H9 (cell line): ENCODE results near the gene MAP3K19. TPM values are rescaled to one million over a fixed set of nuclear protein-coding genes. Genes with fewer than 3 reads are reported as not detected.

Experiments
- DNase-seq: peaks from one replicate; pipeline ENCODE4 v3.0.0-alpha.2; 2017
- H2AFZ ChIP-seq: one replicate; pipeline ENCODE4 v1.6.1; 2013; ENCODE audit warnings: mild to moderate bottlenecking, low read length, control low read depth, moderate library complexity
- H2AK5ac ChIP-seq: 2 replicates; pipeline ENCODE4 v1.6.1; 2013; ENCODE audit warnings: low read length, control low read depth, mixed read lengths; ENCODE audit not compliant: insufficient read length
- H2BK120ac ChIP-seq: one replicate; pipeline ENCODE4 v1.6.1; 2013; ENCODE audit warnings: low read depth, mild to moderate bottlenecking, low read length, control low read depth, inconsistent platforms; ENCODE audit not compliant: poor library complexity, severe bottlenecking
- H2BK12ac ChIP-seq: 2 replicates; pipeline ENCODE4 v1.6.1; 2013; ENCODE audit warnings: low read length, control low read depth, mixed read lengths, low read depth; ENCODE audit not compliant: insufficient read length
- H2BK15ac ChIP-seq: 2 replicates; pipeline ENCODE4 v1.6.1; 2013; ENCODE audit warnings: low read depth, low read length, control low read depth
- H2BK20ac ChIP-seq: one replicate; pipeline ENCODE4 v1.6.1; 2013; ENCODE audit warnings: low read depth, mild to moderate bottlenecking, low read length, control low read depth, inconsistent platforms; ENCODE audit not compliant: poor library complexity, severe bottlenecking
- H2BK5ac ChIP-seq: 2 replicates; pipeline ENCODE4 v1.6.1; 2013; ENCODE audit warnings: low read length, control low read depth, mixed read lengths; ENCODE audit not compliant: insufficient read length
- H3K14ac ChIP-seq: 2 replicates; pipeline ENCODE4 v1.6.1; 2013; ENCODE audit warnings: low read length, control low read depth; ENCODE audit not compliant: insufficient read depth
- H3K18ac ChIP-seq: 2 replicates; pipeline ENCODE4 v1.6.1; 2013; ENCODE audit warnings: low read depth, mild to moderate bottlenecking, mixed read lengths, low read length, control low read depth; ENCODE audit not compliant: insufficient read length
- H3K23ac ChIP-seq: 2 replicates; pipeline ENCODE4 v1.6.1; 2013; ENCODE audit warnings: low read length, control low read depth, mixed read lengths, low read depth; ENCODE audit not compliant: insufficient read length
- H3K23me2 ChIP-seq: 2 replicates; pipeline ENCODE4 v1.6.1; 2013; ENCODE audit warnings: low read depth, mild to moderate bottlenecking, mixed read lengths, low read length, control low read depth; ENCODE audit not compliant: insufficient read length, poor library complexity, severe bottlenecking
- H3K27ac ChIP-seq: 2 replicates; pipeline ENCODE4 v1.5.1; 2013; ENCODE audit warnings: low read length, control low read depth, mixed read lengths, low read depth; ENCODE audit not compliant: insufficient read length
- H3K27me3 ChIP-seq: 2 replicates; pipeline ENCODE4 v1.6.1; 2013; ENCODE audit warnings: low read length, control low read depth, inconsistent platforms; ENCODE audit not compliant: insufficient read depth
- H3K4ac ChIP-seq: 2 replicates; pipeline ENCODE4 v1.6.1; 2013; ENCODE audit warnings: low read depth, mild to moderate bottlenecking, control low read depth, inconsistent platforms, low read length, moderate library complexity
- H3K4me1 ChIP-seq: 2 replicates; pipeline ENCODE4 v1.6.1; 2013; ENCODE audit warnings: low read length, control low read depth, inconsistent platforms; ENCODE audit not compliant: insufficient read depth
- H3K4me2 ChIP-seq: 2 replicates; pipeline ENCODE4 v1.6.1; 2013; ENCODE audit warnings: low read length, control low read depth, mixed read lengths; ENCODE audit not compliant: insufficient read length, insufficient read depth
- H3K56ac ChIP-seq: 2 replicates; pipeline ENCODE4 v1.6.1; 2013; ENCODE audit warnings: low read depth, mild to moderate bottlenecking, mixed read lengths, low read length, control low read depth; ENCODE audit not compliant: insufficient read length
- H3K79me1 ChIP-seq: 2 replicates; pipeline ENCODE4 v1.6.1; 2013; ENCODE audit warnings: low read depth, mild to moderate bottlenecking, moderate library complexity, low read length, control low read depth, inconsistent platforms; ENCODE audit not compliant: insufficient read depth, poor library complexity, severe bottlenecking
- H3K79me2 ChIP-seq: 2 replicates; pipeline ENCODE4 v1.6.1; 2013; ENCODE audit warnings: low read length, control low read depth, inconsistent platforms; ENCODE audit not compliant: insufficient read depth
- H3K9ac ChIP-seq: 2 replicates; pipeline ENCODE4 v1.6.1; 2013; ENCODE audit warnings: low read length, control low read depth, mixed read lengths; ENCODE audit not compliant: insufficient read length; ENCODE audit errors: extremely low read depth
- H3K9me3 ChIP-seq: one replicate; pipeline ENCODE4 v1.6.1; 2013; ENCODE audit warnings: low read depth, low read length, inconsistent platforms; ENCODE audit not compliant: control insufficient read depth
- H3T11ph ChIP-seq: one replicate; pipeline ENCODE4 v1.6.1; 2013; ENCODE audit warnings: mild to moderate bottlenecking, low read length, control low read depth, inconsistent platforms
- H4K20me1 ChIP-seq: one replicate; pipeline ENCODE4 v1.6.1; 2013; ENCODE audit not compliant: control insufficient read depth, insufficient read length, insufficient read depth
- H4K5ac ChIP-seq: 2 replicates; pipeline ENCODE4 v1.6.1; 2013; ENCODE audit warnings: low read depth, mild to moderate bottlenecking, mixed read lengths, low read length, control low read depth; ENCODE audit not compliant: insufficient read length
- H4K8ac ChIP-seq: replicated peaks from 2 replicates; pipeline ENCODE4 v1.6.1; 2013; ENCODE audit warnings: low read length, control low read depth, mixed read lengths, low read depth; ENCODE audit not compliant: insufficient read length
- H4K91ac ChIP-seq: 2 replicates; pipeline ENCODE4 v1.6.1; 2013; ENCODE audit warnings: low read depth, mild to moderate bottlenecking, moderate library complexity, mixed read lengths, low read length, control low read depth; ENCODE audit not compliant: insufficient read length
- H3K27ac Mint-ChIP-seq, 3 experiments: 2 replicates in 2 of 3; 3 replicates in 1 of 3; pipeline ENCODE4 v1.8.0; 2020 to 2021; ENCODE audit warnings: mixed read lengths in 3 of 3, mild to moderate bottlenecking in 1 of 3, moderate library complexity in 1 of 3
- H3K27me3 Mint-ChIP-seq: 2 replicates; pipeline ENCODE4 v1.8.0; 2021; ENCODE audit warnings: low read depth, mild to moderate bottlenecking, moderate library complexity, mixed read lengths
- H3K36me3 Mint-ChIP-seq, 3 experiments: 2 replicates in 2 of 3; 3 replicates in 1 of 3; pipeline ENCODE4 v1.8.0; 2020 to 2021; ENCODE audit warnings: low read depth in 3 of 3, mixed read lengths in 3 of 3; ENCODE audit not compliant: insufficient read depth in 1 of 3
- H3K4me1 Mint-ChIP-seq, 2 experiments: 2 replicates each; pipeline ENCODE4 v1.8.0; 2020; ENCODE audit warnings: mixed read lengths in 2 of 2
- H3K4me3 Mint-ChIP-seq, 2 experiments: 2 replicates in 1 of 2; 3 replicates in 1 of 2; pipeline ENCODE4 v1.8.0; 2020 to 2021; ENCODE audit warnings: mild to moderate bottlenecking in 2 of 2, mixed read lengths in 2 of 2, moderate library complexity in 1 of 2
- H3K9me3 Mint-ChIP-seq, 2 experiments: 2 replicates in 1 of 2; 3 replicates in 1 of 2; pipeline ENCODE4 v1.8.0; 2020; ENCODE audit warnings: mild to moderate bottlenecking in 2 of 2, mixed read lengths in 2 of 2, moderate library complexity in 1 of 2
- WGBS: extraction: QIAGEN DNeasy Blood & Tissue Kit; methylation state at CpG from one replicate; pipeline ENCODE4 v1.1.7; 2013; ENCODE audit warnings: missing lambda C conversion rate, low lambda C conversion rate, mixed read lengths; ENCODE audit not compliant: insufficient read length; ENCODE audit errors: extremely low coverage; 5-methylcytosine and 5-hydroxymethylcytosine counted together
- total RNA-seq: library from RNA; stranded (reverse); gene quantifications from 2 replicates; pipeline ENCODE4 v1.2.1, GENCODE V29; 2021
- TF ChIP-seq, protein P1 (sequence below): fragments of 200-600 bp; sonication (generic); conservative IDR thresholded peaks from 3 replicates; pipeline ENCODE4 v1.8.0; 2021; ENCODE audit warnings: antibody characterized with exemption, mild to moderate bottlenecking

Gene MAP3K19
- total RNA-seq, 1 experiment from 2014 or later = not detected

DNA sequence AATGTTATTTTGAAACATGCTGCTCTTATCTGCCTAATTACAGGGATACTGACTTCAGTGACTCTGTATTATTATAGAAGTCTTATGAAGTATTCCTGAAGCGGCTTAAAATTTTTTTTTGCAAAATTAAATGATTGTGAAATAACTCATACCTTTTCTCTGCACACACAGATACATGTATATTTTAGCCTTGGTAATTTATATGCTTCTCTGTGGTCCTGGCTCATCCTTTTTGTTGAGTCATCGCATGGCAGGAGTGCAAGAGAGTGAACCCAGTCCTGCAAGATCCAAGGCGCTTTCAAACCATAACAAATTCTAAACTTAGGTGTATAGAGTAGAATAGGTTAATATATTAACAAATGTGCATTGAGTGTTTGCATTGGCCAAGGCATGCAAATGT is 120.1 kb downstream of the MAP3K19 start:
- Histone ChIP-seq H3K4me1 (peaks cover 3% of the 10 kb centered on the region; the same call in 1 of the 2 replicates), H3K27me3 (no peaks in the 10 kb centered on the region), H3K4ac (no peak overlapping the region), H2AK5ac (no peak overlapping the region), H4K91ac (no peak overlapping the region), H2BK5ac (no peak overlapping the region), H3K23me2 (no peaks in the 10 kb centered on the region), H4K5ac (no peak overlapping the region), H2BK12ac (no peak overlapping the region), H3K4me2 (no peak overlapping the region), H3K27ac (no peak overlapping the region), H2BK15ac (no peak overlapping the region), H3K56ac (no peak overlapping the region), H3K23ac (no peak overlapping the region), H3K79me2 (peaks cover 59% of the 10 kb centered on the region; the same call in 1 of the 2 replicates), H2BK120ac (no peak overlapping the region), H2AFZ (no peak overlapping the region), H2BK20ac (no peak overlapping the region), H4K20me1 (no peaks in the 10 kb centered on the region), H3K14ac (no peak overlapping the region), H4K8ac (no peak overlapping the region), H3K9me3 (no peaks in the 10 kb centered on the region), H3K9ac (no peak overlapping the region), H3K79me1 (peaks cover 7% of the 10 kb centered on the region), H3T11ph (no peak overlapping the region), H3K18ac (no peak overlapping the region)
- WGBS = no CpG with 5 or more reads among the region's 3 CpGs
- 0 out of 7 replicates have a peak overlapping the region, but pooled peaks of 1 of the 3 experiments have one; percentile 58 for H3K27ac Mint-ChIP-seq
- DNase-seq = no peak
- no peaks in the 10 kb centered on the region for H3K9me3 Mint-ChIP-seq
- H3K36me3 Mint-ChIP-seq = peaks cover 1 to 35% (median 17%) of the 10 kb centered on the region in 3 experiments; a peak in 6 of 7 replicates
- H3K27me3 Mint-ChIP-seq = no peaks in the 10 kb centered on the region
- peaks cover 21 to 30% of the 10 kb centered on the region in 2 experiments for H3K4me1 Mint-ChIP-seq
- TF ChIP-seq, protein P1, sequence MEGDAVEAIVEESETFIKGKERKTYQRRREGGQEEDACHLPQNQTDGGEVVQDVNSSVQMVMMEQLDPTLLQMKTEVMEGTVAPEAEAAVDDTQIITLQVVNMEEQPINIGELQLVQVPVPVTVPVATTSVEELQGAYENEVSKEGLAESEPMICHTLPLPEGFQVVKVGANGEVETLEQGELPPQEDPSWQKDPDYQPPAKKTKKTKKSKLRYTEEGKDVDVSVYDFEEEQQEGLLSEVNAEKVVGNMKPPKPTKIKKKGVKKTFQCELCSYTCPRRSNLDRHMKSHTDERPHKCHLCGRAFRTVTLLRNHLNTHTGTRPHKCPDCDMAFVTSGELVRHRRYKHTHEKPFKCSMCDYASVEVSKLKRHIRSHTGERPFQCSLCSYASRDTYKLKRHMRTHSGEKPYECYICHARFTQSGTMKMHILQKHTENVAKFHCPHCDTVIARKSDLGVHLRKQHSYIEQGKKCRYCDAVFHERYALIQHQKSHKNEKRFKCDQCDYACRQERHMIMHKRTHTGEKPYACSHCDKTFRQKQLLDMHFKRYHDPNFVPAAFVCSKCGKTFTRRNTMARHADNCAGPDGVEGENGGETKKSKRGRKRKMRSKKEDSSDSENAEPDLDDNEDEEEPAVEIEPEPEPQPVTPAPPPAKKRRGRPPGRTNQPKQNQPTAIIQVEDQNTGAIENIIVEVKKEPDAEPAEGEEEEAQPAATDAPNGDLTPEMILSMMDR = no peak
- no peak overlapping the region for H3K4me3 Mint-ChIP-seq
